Measurements from ENCODE around the gene BCL2L12.
A peak's percentile ranks its signal among the peaks of the same experiment; 100 is the strongest.

- no peak for TF ChIP-seq CTCF (IDR thresholded peaks at IDR 0.05 in 8 of 11, conservative IDR thresholded peaks at IDR 0.05 in 3 of 11)
- no peak for TF ChIP-seq POLR2A (IDR thresholded peaks at IDR 0.05)
- peak in 2 of 3 donors; percentile 45 to 69 for TF ChIP-seq POLR2AphosphoS5 (IDR thresholded peaks at IDR 0.05)
Observed at GRCh38 chr19:49688531-49689132, 22.9 kb downstream of the BCL2L12 start.

Measured in spleen (tissue), 7 donors.